Activated CD4-positive, CD25-positive, alpha-beta regulatory T cell treated with anti-CD3 and anti-CD28 coated beads, Interleukin-2, amount 50 U/mL, for 16 hours (primary cell): ENCODE results near the gene HSPBP1.
A peak's percentile ranks its signal among the peaks of the same experiment; 100 is the strongest.

Source experiments
- DNase-seq: peaks from one replicate; pipeline ENCODE4 v3.0.0-alpha.2; 2020; ENCODE audit warnings: low read depth, low spot score

Gene HSPBP1

GRCh38 chr19:55255618-55256423 lies 24.1 kb downstream of the HSPBP1 start:
- no peak for DNase-seq

GRCh38 chr19:55254625-55254977 lies 25.3 kb downstream of the HSPBP1 start:
- no peak for DNase-seq

DNA sequence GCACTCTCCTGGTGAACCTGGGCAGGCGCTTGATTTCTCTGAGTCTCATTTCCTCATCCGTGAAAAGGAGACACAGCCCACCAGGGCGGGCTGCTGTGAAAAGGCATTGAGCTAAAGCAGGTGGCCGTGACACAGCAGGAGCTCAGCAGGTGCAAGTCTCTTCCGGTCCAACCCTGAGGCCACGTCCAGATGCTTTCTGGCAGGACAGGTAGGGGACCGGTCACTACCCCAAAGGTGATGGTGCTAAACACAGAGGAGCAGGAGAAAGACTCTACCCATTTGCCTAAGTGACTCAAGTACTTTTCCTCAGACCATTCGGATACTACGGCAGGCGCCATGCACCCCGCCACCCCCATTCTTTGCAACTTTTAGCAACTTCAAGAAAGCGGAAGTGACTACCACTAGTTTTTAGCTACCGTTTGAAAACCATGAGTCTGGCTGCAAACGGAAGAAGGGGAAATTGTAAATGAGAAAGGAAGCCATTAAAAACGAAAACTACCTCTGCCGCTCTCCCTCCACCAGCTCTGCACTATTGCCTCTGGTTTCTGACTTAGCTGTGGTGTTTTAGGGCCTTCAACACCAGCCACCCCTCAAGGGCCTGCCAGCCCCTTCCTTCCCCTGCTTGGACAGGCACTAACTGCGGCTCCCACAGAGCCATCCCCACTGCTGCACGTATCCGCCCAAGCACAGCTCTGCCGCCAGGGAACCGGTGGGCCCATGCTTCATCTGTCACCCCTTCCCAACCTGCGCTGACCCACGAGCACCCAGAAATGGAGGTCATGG lies 25.9 kb downstream of the HSPBP1 start:
- peak; percentile 34 for DNase-seq

GRCh38 chr19:55252760-55253663 lies 26.9 kb downstream of the HSPBP1 start:
- no peak for DNase-seq

DNA sequence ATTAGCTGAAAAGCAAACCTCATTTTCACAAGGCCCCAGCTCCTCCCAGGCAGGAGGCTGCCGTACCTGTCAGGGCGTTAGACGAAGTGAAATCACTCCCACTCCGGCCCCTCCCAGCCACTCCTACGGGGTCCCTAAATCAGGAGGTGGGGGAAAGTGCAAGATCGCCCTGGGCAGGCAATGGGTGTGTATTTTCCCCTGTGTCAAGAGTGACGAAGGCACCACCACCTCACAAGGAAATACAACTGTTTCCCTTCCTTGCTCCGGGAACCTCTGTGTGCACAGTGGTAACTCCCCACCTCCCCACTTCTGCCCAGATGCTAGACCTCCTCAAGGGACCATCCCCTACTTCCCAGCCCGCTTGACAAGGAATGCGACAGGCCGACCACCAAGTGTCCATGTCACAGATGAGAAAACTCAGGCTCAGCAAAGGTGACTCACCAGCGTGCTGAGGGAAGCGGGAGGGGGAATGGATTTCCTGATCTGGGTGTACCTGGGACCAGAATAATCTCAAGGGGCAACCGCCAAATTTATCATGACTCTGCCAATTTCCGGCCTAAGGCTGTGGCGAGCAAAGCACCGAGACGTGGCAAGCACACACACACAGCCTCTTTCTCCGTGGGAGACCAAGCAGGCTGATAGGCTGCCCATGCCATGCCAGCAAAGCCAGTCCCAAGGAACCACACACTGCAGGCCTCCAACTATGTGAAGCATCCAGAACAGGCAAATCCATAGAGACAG lies 28.4 kb downstream of the HSPBP1 start:
- DNase-seq: no peak

DNA sequence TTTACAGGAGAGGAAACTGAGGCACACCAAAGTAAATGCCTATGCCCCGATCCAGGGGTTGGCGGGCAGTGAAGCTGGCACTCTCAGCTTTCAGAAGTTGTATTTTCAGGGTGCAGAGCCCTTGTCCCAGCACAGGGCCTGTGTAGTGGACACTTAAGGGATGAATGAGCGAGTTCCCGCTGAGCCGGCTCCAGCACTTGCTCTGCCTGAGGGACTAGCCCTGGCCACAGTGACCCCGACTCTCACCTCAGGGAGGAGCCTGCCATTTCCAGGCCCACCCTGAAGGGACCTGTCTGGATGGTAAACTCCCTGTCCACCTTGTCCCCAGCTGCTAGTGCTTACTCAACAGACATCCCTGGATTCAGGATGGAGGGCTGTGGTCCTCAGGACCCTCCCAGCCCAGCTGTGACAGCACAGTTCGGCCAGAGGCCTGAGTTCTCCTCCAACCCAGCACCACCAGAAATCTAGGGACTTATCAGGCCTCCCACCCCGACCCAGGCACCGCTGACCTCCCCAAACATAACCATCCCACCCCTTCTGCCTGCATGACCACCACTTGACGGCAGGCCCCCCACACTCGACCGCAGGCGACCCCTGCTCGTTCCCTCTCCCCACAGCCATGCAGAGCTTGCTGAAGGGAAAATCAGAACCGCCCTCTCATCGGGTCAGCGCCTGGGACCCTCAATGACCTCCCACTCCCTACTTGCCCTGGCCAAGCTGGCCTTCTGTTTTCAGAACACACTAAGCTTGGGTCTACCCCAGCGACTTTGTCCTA lies 29.5 kb downstream of the HSPBP1 start:
- DNase-seq: no peak

GRCh38 chr19:55249841-55250240 lies 30.1 kb downstream of the HSPBP1 start:
- DNase-seq: no peak

- DNase-seq: no peak
Observed at GRCh38 chr19:55248704-55249103, 31.2 kb downstream of the HSPBP1 start.

- no peak for DNase-seq
Observed at GRCh38 chr19:55248166-55248675, 31.7 kb downstream of the HSPBP1 start.

DNA sequence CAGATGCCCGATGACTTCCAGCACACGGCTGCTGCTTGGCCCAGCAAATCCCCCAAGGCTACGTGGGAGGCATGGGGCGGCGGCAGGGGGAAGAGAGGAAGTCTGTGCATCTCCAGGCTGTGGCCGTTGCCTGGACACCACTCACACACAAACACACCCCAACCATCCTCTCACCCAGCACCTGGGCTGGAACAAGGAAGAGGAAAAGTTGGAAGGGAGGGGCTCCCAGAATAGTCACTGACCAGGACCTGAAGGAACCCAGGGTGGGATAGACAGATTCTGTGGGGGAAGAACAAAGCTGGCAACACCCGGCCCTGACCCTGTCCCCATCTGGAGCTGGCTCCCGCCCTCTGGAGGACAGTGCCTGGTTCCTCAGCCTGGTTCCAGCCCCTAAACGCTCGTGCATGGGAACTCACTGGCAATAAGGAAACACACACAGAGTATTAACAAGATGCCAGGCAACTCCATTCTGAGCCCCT lies 32.2 kb downstream of the HSPBP1 start:
- no peak for DNase-seq

DNA sequence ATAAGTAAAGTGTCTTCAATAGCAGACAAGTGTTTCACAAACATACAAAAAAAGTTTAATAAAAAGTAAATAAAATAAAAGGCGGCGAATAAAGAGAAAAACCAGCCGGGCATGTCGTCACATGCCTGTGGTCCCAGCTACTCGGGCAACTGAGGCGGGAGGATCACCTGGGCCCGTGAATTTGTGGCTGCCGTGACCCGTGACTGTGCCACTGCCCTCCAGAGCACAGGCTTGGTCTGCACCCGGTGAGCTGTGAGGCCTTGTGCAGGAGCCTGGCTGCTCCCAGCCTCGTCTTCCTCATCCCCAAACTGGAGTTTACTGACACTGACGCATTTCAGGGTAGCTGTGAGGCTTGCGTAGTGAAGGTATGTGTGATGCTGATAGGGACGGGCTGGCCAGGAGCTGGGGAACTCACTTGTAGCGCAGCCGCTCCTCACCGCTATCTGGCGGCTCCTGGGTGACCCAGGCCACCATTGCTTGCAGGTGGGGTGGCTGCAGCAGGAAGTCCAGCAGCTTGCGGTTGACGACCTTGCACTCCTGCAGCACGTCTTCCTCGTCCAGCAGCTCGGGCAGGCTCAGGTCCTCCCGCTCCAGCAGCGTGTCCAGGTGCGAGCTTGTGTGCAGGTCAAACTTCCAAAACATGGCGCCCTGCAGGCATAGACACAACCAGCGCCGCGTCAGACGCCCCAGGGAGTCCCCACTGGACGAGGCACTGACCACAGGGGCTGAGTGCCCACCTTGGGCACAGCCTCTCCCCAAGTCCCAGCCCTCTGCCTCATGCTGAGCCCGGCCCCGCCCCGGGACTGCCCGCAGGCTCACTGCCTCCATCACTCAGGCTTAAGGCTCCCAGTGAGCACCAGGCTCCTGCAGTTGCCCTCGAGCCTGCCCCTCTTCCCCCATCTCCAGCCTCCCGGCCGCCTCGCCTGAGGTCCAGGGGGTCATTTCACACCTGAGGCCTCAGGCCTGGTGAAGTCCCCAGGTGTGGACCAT lies 33.2 kb downstream of the HSPBP1 start:
- no peak for DNase-seq

DNA sequence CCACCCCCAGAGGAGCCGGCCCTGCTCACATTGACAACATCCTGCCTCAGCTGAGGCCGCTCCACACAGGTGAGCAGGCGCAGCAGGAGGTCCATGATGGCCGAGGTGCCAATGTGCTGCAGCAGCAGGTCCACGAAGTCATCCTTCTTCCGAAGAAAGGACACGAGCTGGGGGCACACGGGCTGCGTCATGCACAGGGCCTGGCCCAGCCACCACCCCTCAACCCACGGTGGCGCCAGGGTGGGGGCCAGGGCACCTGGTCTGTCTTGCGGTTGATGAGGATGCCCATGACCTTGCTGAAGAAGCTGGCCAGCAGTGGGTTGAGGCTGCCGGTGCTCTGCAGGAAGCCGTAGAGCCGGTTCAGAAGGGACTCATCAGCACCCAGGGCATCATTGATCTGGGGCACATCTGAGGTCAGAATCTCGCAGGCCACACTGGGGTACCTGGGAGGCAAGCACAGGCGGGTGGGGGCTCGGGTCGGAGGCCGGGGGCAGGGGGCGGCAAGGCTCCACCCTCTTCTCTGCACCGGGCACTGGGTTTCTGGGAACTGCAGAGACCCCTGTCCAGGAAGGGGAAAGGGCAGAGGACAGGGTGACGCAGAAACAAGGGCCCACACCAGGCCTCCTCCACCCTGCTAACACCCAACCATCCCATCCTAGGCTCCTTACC lies 34.5 kb downstream of the HSPBP1 start:
- no peak for DNase-seq

- no peak for DNase-seq
Observed at GRCh38 chr19:55244004-55244680, 35.8 kb downstream of the HSPBP1 start.

DNA sequence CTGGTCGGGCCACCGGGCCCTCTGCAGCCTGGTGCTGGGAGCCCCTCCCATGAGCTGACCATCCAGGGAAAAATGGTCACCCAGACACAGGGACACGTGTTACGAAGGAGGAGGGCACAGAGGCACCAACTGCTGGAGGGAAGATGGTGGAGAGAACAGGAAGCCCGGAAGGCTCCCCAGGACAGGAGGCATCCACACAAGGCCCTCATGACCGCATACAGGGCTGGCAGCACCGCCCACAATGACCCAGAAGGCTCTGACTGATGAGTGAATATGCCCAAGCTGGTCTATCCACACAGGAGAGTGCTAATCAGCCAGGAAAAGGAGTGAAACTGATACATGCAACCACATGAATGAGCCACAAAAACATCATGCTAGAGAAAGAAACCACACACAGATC lies 37.4 kb downstream of the HSPBP1 start:
- no peak for DNase-seq

- no peak for DNase-seq
Observed at GRCh38 chr19:55241935-55242464, 37.9 kb downstream of the HSPBP1 start.

GRCh38 chr19:55241143-55241934 lies 38.6 kb downstream of the HSPBP1 start:
- DNase-seq: no peak

- DNase-seq: no peak
Observed at GRCh38 chr19:55240713-55241020, 39.2 kb downstream of the HSPBP1 start.
